Mesendoderm (in vitro differentiated cells): Measurements from ENCODE around the gene PIAS4.

Experiments used
- DNase-seq: peaks from one replicate; pipeline ENCODE4 v3.0.0; 2013
- H2AK5ac ChIP-seq: 2 replicates; pipeline ENCODE4 v1.6.1; 2013; ENCODE audit warnings: low read length, inconsistent platforms
- H2BK120ac ChIP-seq: 2 replicates; pipeline ENCODE4 v1.6.1; 2013; ENCODE audit warnings: low read depth, mild to moderate bottlenecking, low read length, moderate library complexity, mixed read lengths
- H2BK15ac ChIP-seq: replicated peaks from 2 replicates; pipeline ENCODE4 v1.6.1; 2013; ENCODE audit warnings: low read depth, mild to moderate bottlenecking, moderate library complexity
- H2BK5ac ChIP-seq: 2 replicates; pipeline ENCODE4 v1.6.1; 2013; ENCODE audit warnings: low read length, inconsistent platforms
- H3K18ac ChIP-seq: 2 replicates; pipeline ENCODE4 v1.6.1; 2013; ENCODE audit warnings: mild to moderate bottlenecking, low read length, mixed read lengths
- H3K23ac ChIP-seq: one replicate; pipeline ENCODE4 v1.6.1; 2013; ENCODE audit warnings: low read length
- H3K27ac ChIP-seq: 2 replicates; pipeline ENCODE4 v1.5.1; 2013; ENCODE audit warnings: low read depth, mild to moderate bottlenecking, inconsistent platforms, low read length, moderate library complexity
- H3K27me3 ChIP-seq: 2 replicates; pipeline ENCODE4 v1.6.1; 2013; ENCODE audit warnings: low read length, control low read depth, mild to moderate bottlenecking, inconsistent platforms; ENCODE audit not compliant: insufficient read depth, poor library complexity
- H3K36me3 ChIP-seq: 2 replicates; pipeline ENCODE4 v1.6.1; 2013; ENCODE audit warnings: low read length, inconsistent platforms; ENCODE audit not compliant: control insufficient read depth, insufficient read depth
- H3K4ac ChIP-seq: one replicate; pipeline ENCODE4 v1.6.1; 2013; ENCODE audit warnings: low read depth, mild to moderate bottlenecking, low read length, moderate library complexity
- H3K4me1 ChIP-seq: 2 replicates; pipeline ENCODE4 v1.6.1; 2013; ENCODE audit warnings: low read depth, low read length, inconsistent platforms; ENCODE audit not compliant: control insufficient read depth
- H3K4me2 ChIP-seq: 2 replicates; pipeline ENCODE4 v1.6.1; 2013; ENCODE audit warnings: low read length
- H3K4me3 ChIP-seq: 2 replicates; pipeline ENCODE4 v1.5.1; 2013; ENCODE audit warnings: mild to moderate bottlenecking, low read length
- H3K56ac ChIP-seq: one replicate; pipeline ENCODE4 v1.6.1; 2013; ENCODE audit warnings: low read length
- H3K79me1 ChIP-seq: 2 replicates; pipeline ENCODE4 v1.6.1; 2013; ENCODE audit warnings: low read length, inconsistent platforms
- H3K79me2 ChIP-seq: 2 replicates; pipeline ENCODE4 v1.6.1; 2013; ENCODE audit warnings: mild to moderate bottlenecking, low read length; ENCODE audit not compliant: control insufficient read depth, insufficient read depth
- H3K9ac ChIP-seq: 2 replicates; pipeline ENCODE4 v1.6.1; 2013; ENCODE audit warnings: low read length, inconsistent platforms
- H4K5ac ChIP-seq: one replicate; pipeline ENCODE4 v1.6.1; 2013; ENCODE audit warnings: low read length
- H4K8ac ChIP-seq: one replicate; pipeline ENCODE4 v1.6.1; 2013; ENCODE audit warnings: low read depth, mild to moderate bottlenecking, control low read depth, low read length, moderate library complexity
- WGBS: extraction: QIAGEN DNeasy Blood & Tissue Kit; methylation state at CpG from one replicate; pipeline ENCODE4 v1.1.7; 2013; ENCODE audit warnings: low lambda C conversion rate, missing lambda C conversion rate; ENCODE audit not compliant: insufficient coverage; ENCODE audit errors: extremely low coverage; 5-methylcytosine and 5-hydroxymethylcytosine counted together

The PIAS4 gene

GRCh38 chr19:4049432-4049831 is 41.9 kb downstream of the PIAS4 start:
- Histone ChIP-seq H3K79me1 (peaks cover 15% of the 10 kb centered on the region), H3K27me3 (no peaks in the 10 kb centered on the region), H3K4me3 (no peak overlapping the region), H3K18ac (no peak overlapping the region), H4K5ac (no peak overlapping the region), H3K56ac (no peak overlapping the region), H2BK5ac (no peak overlapping the region), H4K8ac (no peak overlapping the region), H2BK15ac (no peak overlapping the region), H3K4me2 (no peak overlapping the region), H2AK5ac (no peak overlapping the region), H3K4me1 (no peaks in the 10 kb centered on the region), H3K36me3 (peaks cover 8% of the 10 kb centered on the region), H3K23ac (no peak overlapping the region), H3K79me2 (peaks cover 25% of the 10 kb centered on the region), H3K27ac (no peak overlapping the region), H3K9ac (no peak overlapping the region), H3K4ac (no peak overlapping the region), H2BK120ac (no peak overlapping the region)
- DNase-seq = no peak
- WGBS = no CpG with 5 or more reads among the region's 15 CpGs

GRCh38 chr19:4051175-4052101 is 43.9 kb downstream of the PIAS4 start:
- Histone ChIP-seq H3K4me2 (no peak overlapping the region), H2AK5ac (no peak overlapping the region), H3K18ac (no peak overlapping the region), H3K79me2 (peaks cover 32% of the 10 kb centered on the region), H3K23ac (no peak overlapping the region), H3K79me1 (peaks cover 20% of the 10 kb centered on the region), H3K4me3 (no peak overlapping the region), H3K9ac (no peak overlapping the region), H4K8ac (no peak overlapping the region), H3K4me1 (no peaks in the 10 kb centered on the region), H4K5ac (no peak overlapping the region), H2BK5ac (no peak overlapping the region), H3K27me3 (no peaks in the 10 kb centered on the region), H3K36me3 (peaks cover 8% of the 10 kb centered on the region), H3K56ac (no peak overlapping the region), H2BK15ac (no peak overlapping the region), H3K4ac (no peak overlapping the region), H2BK120ac (no peak overlapping the region), H3K27ac (no peak overlapping the region)
- DNase-seq = no peak
- no CpG with 5 or more reads among the region's 15 CpGs for WGBS

- no peaks in the 10 kb centered on the region for H3K4me1 ChIP-seq
- H3K27ac ChIP-seq = no peak overlapping the region
- H3K56ac ChIP-seq = no peak overlapping the region
- H3K9ac ChIP-seq = no peak overlapping the region
- no peak overlapping the region for H4K8ac ChIP-seq
- H3K4me3 ChIP-seq = no peak overlapping the region
- H2BK5ac ChIP-seq = no peak overlapping the region
- H3K23ac ChIP-seq = no peak overlapping the region
- no peak overlapping the region for H4K5ac ChIP-seq
- H2BK120ac ChIP-seq = no peak overlapping the region
- no peak overlapping the region for H3K18ac ChIP-seq
- H3K79me2 ChIP-seq = peaks cover 34% of the 10 kb centered on the region
- H3K36me3 ChIP-seq = peaks cover 8% of the 10 kb centered on the region
- H3K4me2 ChIP-seq = no peak overlapping the region
- H3K4ac ChIP-seq = no peak overlapping the region
- no peak for DNase-seq
- H3K27me3 ChIP-seq = no peaks in the 10 kb centered on the region
- peaks cover 20% of the 10 kb centered on the region for H3K79me1 ChIP-seq
- WGBS = no CpG with 5 or more reads among the region's 27 CpGs
- H2BK15ac ChIP-seq = no peak overlapping the region
- H2AK5ac ChIP-seq = no peak overlapping the region
These were observed 44.8 kb downstream of the PIAS4 start for GRCh38 chr19:4052114-4052992.

GRCh38 chr19:4052993-4053422 is 45.5 kb downstream of the PIAS4 start:
- no peak overlapping the region for H2BK120ac ChIP-seq
- H3K56ac ChIP-seq = no peak overlapping the region
- H3K4me3 ChIP-seq = no peak overlapping the region
- no peaks in the 10 kb centered on the region for H3K4me1 ChIP-seq
- H3K9ac ChIP-seq = no peak overlapping the region
- peaks cover 40% of the 10 kb centered on the region for H3K79me2 ChIP-seq
- no peak overlapping the region for H4K5ac ChIP-seq
- H3K4me2 ChIP-seq = no peak overlapping the region
- WGBS = no CpG with 5 or more reads among the region's 13 CpGs
- no peak overlapping the region for H3K27ac ChIP-seq
- H3K23ac ChIP-seq = no peak overlapping the region
- H2AK5ac ChIP-seq = no peak overlapping the region
- no peak overlapping the region for H3K18ac ChIP-seq
- H4K8ac ChIP-seq = no peak overlapping the region
- H3K36me3 ChIP-seq = peaks cover 8% of the 10 kb centered on the region
- H3K79me1 ChIP-seq = peaks cover 22% of the 10 kb centered on the region
- no peaks in the 10 kb centered on the region for H3K27me3 ChIP-seq
- DNase-seq = no peak
- H2BK5ac ChIP-seq = no peak overlapping the region
- no peak overlapping the region for H2BK15ac ChIP-seq
- no peak overlapping the region for H3K4ac ChIP-seq

GRCh38 chr19:4053423-4054324 is 46.1 kb downstream of the PIAS4 start:
- peaks cover 8% of the 10 kb centered on the region for H3K36me3 ChIP-seq
- no peak overlapping the region for H3K56ac ChIP-seq
- H3K79me1 ChIP-seq = peaks cover 23% of the 10 kb centered on the region
- H4K5ac ChIP-seq = no peak overlapping the region
- no peaks in the 10 kb centered on the region for H3K4me1 ChIP-seq
- no peak overlapping the region for H3K23ac ChIP-seq
- no CpG with 5 or more reads among the region's 82 CpGs for WGBS
- no peak overlapping the region for H3K4ac ChIP-seq
- H3K9ac ChIP-seq = no peak overlapping the region
- H3K4me3 ChIP-seq = no peak overlapping the region
- no peak overlapping the region for H4K8ac ChIP-seq
- DNase-seq = no peak
- no peak overlapping the region for H2BK15ac ChIP-seq
- no peak overlapping the region for H2AK5ac ChIP-seq
- no peak overlapping the region for H3K27ac ChIP-seq
- no peak overlapping the region for H3K18ac ChIP-seq
- no peak overlapping the region for H3K4me2 ChIP-seq
- H3K27me3 ChIP-seq = no peaks in the 10 kb centered on the region
- no peak overlapping the region for H2BK120ac ChIP-seq
- no peak overlapping the region for H2BK5ac ChIP-seq
- H3K79me2 ChIP-seq = peaks cover 46% of the 10 kb centered on the region
